IMR-90 (cell line): ENCODE data around the gene NMBR. TPM values are rescaled to one million over a fixed set of nuclear protein-coding genes. Genes with fewer than 3 reads are reported as not detected.

ENCODE experiments used
- ATAC-seq: fragments of 200-7000 bp; cut with Tn5 transposase; 2 replicates; pipeline ENCODE4 v1.9.1; 2020; ENCODE audit warnings: low read depth, mild to moderate bottlenecking, moderate library complexity
- BruUV-seq: library from RNA; stranded (reverse); fragments of 400-500 nt; replicated peaks from 2 replicates; lab custom pipeline; 2021; lab: Mats Ljungman, UMichigan
- CTCF ChIA-PET: fragments of 300-600 bp; formaldehyde crosslinking; extraction: SDS; loops from one replicate; lab custom pipeline; 2021; ENCODE audit warnings: antibody characterized with exemption; lab: Yijun Ruan, JAX
- POLR2A ChIA-PET: fragments of 300-600 bp; sonication (Branson Sonifier 250); formaldehyde crosslinking; loops from one replicate; lab custom pipeline; 2022; ENCODE audit warnings: antibody characterized with exemption; ENCODE audit not compliant: unreplicated experiment; lab: Charles Lee
- DNase-seq: peaks from one replicate; pipeline ENCODE4 v3.0.0; 2013
- H2AFZ ChIP-seq: replicated peaks from 2 replicates; pipeline ENCODE3; 2013; ENCODE audit warnings: low read length, mild to moderate bottlenecking; ENCODE audit not compliant: poor library complexity
- H2AK5ac ChIP-seq: 2 replicates; pipeline ENCODE4 v1.6.1; 2013; ENCODE audit warnings: low read depth, low read length, inconsistent platforms
- H2AK9ac ChIP-seq: replicated peaks from 2 replicates; pipeline ENCODE3; 2013; ENCODE audit warnings: mild to moderate bottlenecking, low read depth, low read length, moderate library complexity; ENCODE audit not compliant: poor library complexity
- H2BK120ac ChIP-seq: 2 replicates; pipeline ENCODE4 v1.6.1; 2013; ENCODE audit warnings: low read depth, low read length, inconsistent platforms
- H2BK15ac ChIP-seq: 3 replicates; pipeline ENCODE4 v1.6.1; 2013; ENCODE audit warnings: low read depth, low read length, inconsistent platforms
- H2BK20ac ChIP-seq: 2 replicates; pipeline ENCODE4 v1.6.1; 2013; ENCODE audit warnings: low read depth, mild to moderate bottlenecking, inconsistent platforms, low read length, moderate library complexity
- H2BK5ac ChIP-seq: 2 replicates; pipeline ENCODE4 v1.6.1; 2013; ENCODE audit warnings: mild to moderate bottlenecking, low read depth, low read length, inconsistent platforms; ENCODE audit not compliant: poor library complexity, severe bottlenecking
- H3K14ac ChIP-seq: replicated peaks from 2 replicates; pipeline ENCODE4 v1.6.1; 2013; ENCODE audit warnings: low read depth, low read length, inconsistent platforms
- H3K18ac ChIP-seq: 2 replicates; pipeline ENCODE4 v1.6.1; 2013; ENCODE audit warnings: low read depth, low read length, control low read depth
- H3K23ac ChIP-seq: 2 replicates; pipeline ENCODE4 v1.6.1; 2013; ENCODE audit warnings: low read depth, low read length, inconsistent platforms
- H3K27ac ChIP-seq: 2 replicates; pipeline ENCODE4 v1.5.1; 2013; ENCODE audit warnings: mild to moderate bottlenecking, control low read depth, low read length; ENCODE audit not compliant: insufficient read depth
- H3K27me3 ChIP-seq: 2 replicates; pipeline ENCODE4 v1.6.1; 2013; ENCODE audit warnings: low read length; ENCODE audit not compliant: control insufficient read depth, insufficient read depth
- H3K36me3 ChIP-seq: 2 replicates; pipeline ENCODE4 v1.6.1; 2013; ENCODE audit warnings: low read length, mixed read lengths; ENCODE audit not compliant: control insufficient read depth, insufficient read depth
- H3K4ac ChIP-seq: 2 replicates; pipeline ENCODE4 v1.6.1; 2013; ENCODE audit warnings: low read depth, low read length, inconsistent platforms
- H3K4me1 ChIP-seq: 2 replicates; pipeline ENCODE4 v1.6.1; 2013; ENCODE audit warnings: low read length, mixed read lengths; ENCODE audit not compliant: control insufficient read depth, insufficient read depth
- H3K4me2 ChIP-seq: 2 replicates; pipeline ENCODE4 v1.6.1; 2013; ENCODE audit warnings: low read depth, mild to moderate bottlenecking, control low read depth, low read length, moderate library complexity
- H3K4me3 ChIP-seq: 2 replicates; pipeline ENCODE4 v1.5.1; 2013; ENCODE audit warnings: low read depth, mild to moderate bottlenecking, control low read depth, low read length, moderate library complexity; ENCODE audit not compliant: insufficient read depth
- H3K56ac ChIP-seq: 2 replicates; pipeline ENCODE4 v1.6.1; 2013; ENCODE audit warnings: low read length, inconsistent platforms; ENCODE audit not compliant: insufficient read depth; ENCODE audit errors: extremely low read depth
- H3K79me1 ChIP-seq, 2 experiments: 2 replicates each; pipeline ENCODE4 v1.6.1; 2013; ENCODE audit warnings: low read length in 2 of 2, inconsistent platforms in 1 of 2, low read depth in 1 of 2
- H3K9ac ChIP-seq: 2 replicates; pipeline ENCODE4 v1.6.1; 2013; ENCODE audit warnings: low read depth, low read length, control low read depth
- H3K9me1 ChIP-seq: 2 replicates; pipeline ENCODE4 v1.6.1; 2013; ENCODE audit warnings: low read length, inconsistent platforms; ENCODE audit not compliant: insufficient read depth
- H3K9me3 ChIP-seq: 2 replicates; pipeline ENCODE4 v1.6.1; 2013; ENCODE audit warnings: low read length; ENCODE audit not compliant: control insufficient read depth, insufficient read depth
- H4K20me1 ChIP-seq: 2 replicates; pipeline ENCODE4 v1.6.1; 2013; ENCODE audit warnings: low read length, inconsistent platforms; ENCODE audit not compliant: insufficient read depth
- H4K5ac ChIP-seq: 2 replicates; pipeline ENCODE4 v1.6.1; 2013; ENCODE audit warnings: mild to moderate bottlenecking, low read depth, low read length, control low read depth
- H4K8ac ChIP-seq, 2 experiments: 2 replicates each; pipeline ENCODE4 v1.6.1; 2013; ENCODE audit warnings: low read depth in 2 of 2, low read length in 2 of 2, control low read depth in 1 of 2, inconsistent platforms in 1 of 2
- H4K91ac ChIP-seq: 2 replicates; pipeline ENCODE4 v1.6.1; 2013; ENCODE audit warnings: low read depth, low read length, inconsistent platforms; ENCODE audit not compliant: insufficient read depth
- MXI1 ChIP-seq: IDR thresholded peaks from 2 replicates; pipeline ENCODE4 v1.6.1; 2012; ENCODE audit warnings: low read depth, mild to moderate bottlenecking, low read length, moderate library complexity, borderline replicate concordance
- WGBS, 2 experiments: methylation state at CpG; one replicate each; pipeline versions ENCODE4 v1.1.5 to v1.1.7; 2013; ENCODE audit warnings: missing lambda C conversion rate in 2 of 2; ENCODE audit not compliant: insufficient read length in 1 of 2; ENCODE audit errors: extremely low coverage in 2 of 2; 5-methylcytosine and 5-hydroxymethylcytosine counted together
- dilution Hi-C: fragments of 300-500 bp; cut with HindIII; formaldehyde crosslinking; loops from one replicate; pipeline ENCODE4 v1.14.3; 2018; ENCODE audit warnings: low sequenced_read_pairs; ENCODE audit not compliant: unreplicated experiment
- in situ Hi-C: fragments of 300-500 bp; cut with MboI; formaldehyde crosslinking; loops from 3 replicates; pipeline ENCODE4 v1.14.3; 2019; ENCODE audit warnings: low sequenced_read_pairs, inconsistent platforms, mixed read lengths
- intact Hi-C: fragments of 100-400 bp; cut with micrococcal nuclease; formaldehyde crosslinking; loops from 2 replicates; pipeline ENCODE4 v1.10.0; 2022
- polyA plus RNA-seq, 3 experiments: library from polyadenylated mRNA; depleted of rRNA; stranded (reverse); fragments of >200 nt; gene quantifications; 2 replicates each; pipeline ENCODE4 v1.2.3, GENCODE V29; 2012; ENCODE audit warnings: low replicate concordance in 1 of 3
- total RNA-seq: library from RNA; depleted of rRNA; stranded (reverse); fragments of >200 nt; gene quantifications from 2 replicates; pipeline ENCODE4 v1.2.3, GENCODE V29; 2012
- TF ChIP-seq, protein P1 (sequence below): conservative IDR thresholded peaks from 2 replicates; pipeline ENCODE4 v1.5.1; 2012; ENCODE audit warnings: mild to moderate bottlenecking, low read depth, low read length, improper control_type of control experiment
- TF ChIP-seq, protein P2 (sequence below): fragments of 150-350 bp; IDR thresholded peaks from 2 replicates; pipeline ENCODE4 v1.6.1; 2017; ENCODE audit warnings: mild to moderate bottlenecking, antibody characterized with exemption, low read length, low read depth

NMBR gene
- total and polyA plus RNA-seq, 2 of the 4 experiments (the other 2 are of a cell fraction), result not detected

DNA sequence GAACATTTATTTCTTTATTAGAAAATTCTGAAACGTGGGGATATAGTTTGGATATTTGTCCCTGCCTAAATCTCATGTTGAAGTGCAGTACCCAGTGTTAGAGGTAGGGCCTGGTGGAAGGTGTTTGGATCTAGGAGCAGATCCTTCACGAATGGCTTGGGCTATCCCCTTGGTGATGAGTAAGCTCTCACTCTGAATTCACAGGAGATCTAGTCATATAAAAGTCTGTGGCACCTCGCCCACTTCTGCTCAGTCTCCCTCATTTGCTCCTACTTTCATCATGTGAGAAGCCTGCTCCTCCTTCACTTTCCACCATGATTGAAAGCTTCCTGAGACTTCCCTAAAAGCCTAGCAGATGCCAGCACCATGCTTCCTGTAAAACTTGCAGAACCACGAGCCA, 111.0 kb downstream of the NMBR start:
- Histone ChIP-seq H3K4me3 (no peak overlapping the region), H2BK15ac (no peak overlapping the region), H2AK9ac (no peak overlapping the region), H4K5ac (no peak overlapping the region), H3K9me1 (no peaks in the 10 kb centered on the region), H3K27me3 (no peaks in the 10 kb centered on the region), H3K9ac (no peak overlapping the region), H3K4me2 (no peak overlapping the region), H2AFZ (no peak overlapping the region), H3K36me3 (no peaks in the 10 kb centered on the region), H3K79me1 (no peaks in the 10 kb centered on the region), H4K91ac (no peak overlapping the region), H4K8ac (no peak overlapping the region), H3K18ac (no peak overlapping the region), H3K14ac (no peak overlapping the region), H3K27ac (no peak overlapping the region), H3K4me1 (peaks cover 2% of the 10 kb centered on the region), H3K9me3 (no peaks in the 10 kb centered on the region), H3K56ac (no peak overlapping the region), H3K4ac (no peak overlapping the region), H2BK120ac (no peak overlapping the region), H2BK5ac (no peak overlapping the region), H4K20me1 (no peaks in the 10 kb centered on the region), H2BK20ac (no peak overlapping the region), H3K23ac (no peak overlapping the region), H2AK5ac (no peak overlapping the region)
- no TSS peak for BruUV-seq
- dilution Hi-C loops (no loop called here), in situ Hi-C loops (no loop called here), intact Hi-C loops (no loop called here)
- ChIA-PET POLR2A (no interaction called here), CTCF (no interaction called here)
- no CpG with 5 or more reads among the region's 4 CpGs for WGBS, 2 experiments
- no peak for ATAC-seq
- no peak for DNase-seq
- TF ChIP-seq, protein P1, sequence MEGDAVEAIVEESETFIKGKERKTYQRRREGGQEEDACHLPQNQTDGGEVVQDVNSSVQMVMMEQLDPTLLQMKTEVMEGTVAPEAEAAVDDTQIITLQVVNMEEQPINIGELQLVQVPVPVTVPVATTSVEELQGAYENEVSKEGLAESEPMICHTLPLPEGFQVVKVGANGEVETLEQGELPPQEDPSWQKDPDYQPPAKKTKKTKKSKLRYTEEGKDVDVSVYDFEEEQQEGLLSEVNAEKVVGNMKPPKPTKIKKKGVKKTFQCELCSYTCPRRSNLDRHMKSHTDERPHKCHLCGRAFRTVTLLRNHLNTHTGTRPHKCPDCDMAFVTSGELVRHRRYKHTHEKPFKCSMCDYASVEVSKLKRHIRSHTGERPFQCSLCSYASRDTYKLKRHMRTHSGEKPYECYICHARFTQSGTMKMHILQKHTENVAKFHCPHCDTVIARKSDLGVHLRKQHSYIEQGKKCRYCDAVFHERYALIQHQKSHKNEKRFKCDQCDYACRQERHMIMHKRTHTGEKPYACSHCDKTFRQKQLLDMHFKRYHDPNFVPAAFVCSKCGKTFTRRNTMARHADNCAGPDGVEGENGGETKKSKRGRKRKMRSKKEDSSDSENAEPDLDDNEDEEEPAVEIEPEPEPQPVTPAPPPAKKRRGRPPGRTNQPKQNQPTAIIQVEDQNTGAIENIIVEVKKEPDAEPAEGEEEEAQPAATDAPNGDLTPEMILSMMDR, result no peak
- no peak for TF ChIP-seq MXI1
- TF ChIP-seq, protein P2, sequence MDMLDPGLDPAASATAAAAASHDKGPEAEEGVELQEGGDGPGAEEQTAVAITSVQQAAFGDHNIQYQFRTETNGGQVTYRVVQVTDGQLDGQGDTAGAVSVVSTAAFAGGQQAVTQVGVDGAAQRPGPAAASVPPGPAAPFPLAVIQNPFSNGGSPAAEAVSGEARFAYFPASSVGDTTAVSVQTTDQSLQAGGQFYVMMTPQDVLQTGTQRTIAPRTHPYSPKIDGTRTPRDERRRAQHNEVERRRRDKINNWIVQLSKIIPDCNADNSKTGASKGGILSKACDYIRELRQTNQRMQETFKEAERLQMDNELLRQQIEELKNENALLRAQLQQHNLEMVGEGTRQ, result no peak
